ENCODE measurements around the gene LARP1. TPM values are rescaled to one million over a fixed set of nuclear protein-coding genes. Genes with fewer than 3 reads are reported as not detected.

LARP1 gene
- total RNA-seq, 1 experiment from 2014 or later = 290 TPM

GRCh38 chr5:154754460-154755360 lies 467 bp upstream of the LARP1 start:
- no peaks in the 10 kb centered on the region for H3K27me3 ChIP-seq (ENCODE audit: insufficient read depth, low read depth)
- TSS peak; percentile 74 for BruUV-seq (replicated peaks)

GRCh38 chr5:154756009-154756867 lies 1.1 kb downstream of the LARP1 start:
- H3K4me2 ChIP-seq = peak overlapping the region; percentile 90
- TF ChIP-seq EZH2 (IDR thresholded peaks at IDR 0.05; ENCODE audit: low read depth) = no peak
- no peak for TF ChIP-seq CTCF (conservative IDR thresholded peaks at IDR 0.05)
- no peaks in the 10 kb centered on the region for H3K36me3 ChIP-seq (ENCODE audit: low read depth)
- H3K27me3 ChIP-seq (ENCODE audit: insufficient read depth, low read depth) = no peaks in the 10 kb centered on the region
- H3K79me2 ChIP-seq (ENCODE audit: low read depth) = peaks cover 71% of the 10 kb centered on the region
- BruUV-seq (replicated peaks) = TSS peak; percentile 20
- CTCF ChIA-PET = no interaction called here
- peaks cover 44% of the 10 kb centered on the region for H4K20me1 ChIP-seq (ENCODE audit: insufficient read depth)
- H3K27ac ChIP-seq = peak overlapping the region; percentile 75
- H3F3A ChIP-seq (ENCODE audit: insufficient read depth, low read depth) = 0 out of 2 replicates have a peak, but pooled peaks cover 5% of the 10 kb centered on the region
- H2AFZ ChIP-seq = no peak overlapping the region; the same call in 1 of the 2 replicates
- intact Hi-C loops (cut with micrococcal nuclease; ENCODE audit: unreplicated experiment) = loop anchor here (5.0 kb wide), 1 partner anchor 309 kb away; the partner anchor contains the start of gene SAP30L
- DNase-seq = peak in 1 of 2 experiments; percentile 60
- POLR2A ChIA-PET (ENCODE audit: unreplicated experiment) = no interaction called here
- H3K9me2 ChIP-seq (ENCODE audit: insufficient read depth) = no peaks in the 10 kb centered on the region
- no peaks in the 10 kb centered on the region for H3K9me3 ChIP-seq (ENCODE audit: insufficient read depth, low read depth)
- H3K4me3 ChIP-seq = peak overlapping the region; percentile 77
- peaks cover 48% of the 10 kb centered on the region for H3K4me1 ChIP-seq (replicated peaks; ENCODE audit: insufficient read depth)

More at GRCh38 chr5:154754460-154755360, 467 bp upstream of the LARP1 start:
- Histone ChIP-seq H2AFZ (peak overlapping the region; percentile 91), H3K9me3 (ENCODE audit: insufficient read depth, low read depth) (no peaks in the 10 kb centered on the region), H3K4me1 (replicated peaks; ENCODE audit: insufficient read depth) (peaks cover 33% of the 10 kb centered on the region), H3K9me2 (ENCODE audit: insufficient read depth) (no peaks in the 10 kb centered on the region), H3K4me2 (peak overlapping the region; percentile 84), H3K27ac (peak overlapping the region; percentile 95), H4K20me1 (ENCODE audit: insufficient read depth) (peaks cover 29% of the 10 kb centered on the region), H3K36me3 (ENCODE audit: low read depth) (no peaks in the 10 kb centered on the region), H3K4me3 (peak overlapping the region; percentile 77), H3K79me2 (ENCODE audit: low read depth) (peaks cover 56% of the 10 kb centered on the region), H3F3A (ENCODE audit: insufficient read depth, low read depth) (0 out of 2 replicates have a peak, but pooled peaks cover 5% of the 10 kb centered on the region)
- ChIA-PET POLR2A (ENCODE audit: unreplicated experiment) (no interaction called here), CTCF (no interaction called here)
- TF ChIP-seq CTCF (conservative IDR thresholded peaks at IDR 0.05) (no peak; the same call in 1 of the 2 replicates), EZH2 (IDR thresholded peaks at IDR 0.05; ENCODE audit: low read depth) (no peak)
- DNase-seq = peak; percentile 96 to 100
- intact Hi-C loops (cut with micrococcal nuclease; ENCODE audit: unreplicated experiment) = loop anchor here (1.0 to 5.0 kb wide), 6 partner anchors 42 to 307 kb away; partner anchors contain the start of genes CNOT8 and SAP30L
